ENCODE measurements around the gene TPD52L2.

TPD52L2 gene

GRCh38 chr20:63890616-63891015 is 25.5 kb downstream of the TPD52L2 start:
- H3K27ac Mint-ChIP-seq: no peak overlapping the region
- H3K27me3 Mint-ChIP-seq: no peaks in the 10 kb centered on the region
- peaks cover 8% of the 10 kb centered on the region for H3K4me1 Mint-ChIP-seq (ENCODE audit: low read depth)
- no peak overlapping the region for H3K4me3 Mint-ChIP-seq
- H3K36me3 Mint-ChIP-seq (ENCODE audit: low read depth): peaks cover 24% of the 10 kb centered on the region
- H3K9me3 Mint-ChIP-seq: no peaks in the 10 kb centered on the region

GRCh38 chr20:63891061-63892002 is 26.3 kb downstream of the TPD52L2 start:
- Mint-ChIP-seq H3K36me3 (ENCODE audit: low read depth) (peaks cover 29% of the 10 kb centered on the region), H3K4me1 (ENCODE audit: low read depth) (peaks cover 16% of the 10 kb centered on the region), H3K27ac (no peak overlapping the region), H3K4me3 (no peak overlapping the region), H3K27me3 (no peaks in the 10 kb centered on the region), H3K9me3 (no peaks in the 10 kb centered on the region)

GRCh38 chr20:63892402-63892801 is 27.3 kb downstream of the TPD52L2 start:
- Mint-ChIP-seq H3K36me3 (ENCODE audit: low read depth) (peaks cover 29% of the 10 kb centered on the region), H3K9me3 (no peaks in the 10 kb centered on the region), H3K27me3 (no peaks in the 10 kb centered on the region), H3K4me3 (no peak overlapping the region), H3K27ac (no peak overlapping the region), H3K4me1 (ENCODE audit: low read depth) (peaks cover 24% of the 10 kb centered on the region)

GRCh38 chr20:63893999-63894357 is 28.9 kb downstream of the TPD52L2 start:
- Mint-ChIP-seq H3K27ac (peak overlapping the region; percentile 73), H3K36me3 (ENCODE audit: low read depth) (peaks cover 37% of the 10 kb centered on the region), H3K27me3 (no peaks in the 10 kb centered on the region), H3K4me3 (peak overlapping the region; percentile 82), H3K9me3 (no peaks in the 10 kb centered on the region), H3K4me1 (ENCODE audit: low read depth) (peaks cover 38% of the 10 kb centered on the region)

- no peaks in the 10 kb centered on the region for H3K9me3 Mint-ChIP-seq
- peaks cover 35% of the 10 kb centered on the region for H3K36me3 Mint-ChIP-seq (ENCODE audit: low read depth)
- H3K27me3 Mint-ChIP-seq: no peaks in the 10 kb centered on the region
- peak within 1 kb of the TSS; percentile 91 for H3K27ac Mint-ChIP-seq
- peak within 1 kb of the TSS; percentile 92 for H3K4me3 Mint-ChIP-seq
- peaks cover 44% of the 10 kb centered on the region for H3K4me1 Mint-ChIP-seq (ENCODE audit: low read depth)
Observed at GRCh38 chr20:63894358-63895201, 29.5 kb downstream of the TPD52L2 start, which contains the start of gene DNAJC5. Gene DNAJC5 (plus strand): TSS chr20:63895126. CDS start chr20:63928346, 33,220 bp downstream.

GRCh38 chr20:63895202-63895951 is 30.3 kb downstream of the TPD52L2 start:
- Mint-ChIP-seq H3K9me3 (no peaks in the 10 kb centered on the region), H3K4me3 (peak overlapping the region; percentile 92), H3K36me3 (ENCODE audit: low read depth) (peaks cover 28% of the 10 kb centered on the region), H3K27ac (peak overlapping the region; percentile 91), H3K4me1 (ENCODE audit: low read depth) (peaks cover 48% of the 10 kb centered on the region), H3K27me3 (no peaks in the 10 kb centered on the region)

GRCh38 chr20:63895952-63896263 is 30.8 kb downstream of the TPD52L2 start:
- H3K36me3 Mint-ChIP-seq (ENCODE audit: low read depth): peaks cover 33% of the 10 kb centered on the region
- no peaks in the 10 kb centered on the region for H3K9me3 Mint-ChIP-seq
- H3K27me3 Mint-ChIP-seq: no peaks in the 10 kb centered on the region
- H3K27ac Mint-ChIP-seq: peak overlapping the region; percentile 91
- H3K4me1 Mint-ChIP-seq (ENCODE audit: low read depth): peaks cover 54% of the 10 kb centered on the region
- H3K4me3 Mint-ChIP-seq: peak overlapping the region; percentile 92

- Mint-ChIP-seq H3K9me3 (no peaks in the 10 kb centered on the region), H3K4me3 (peak overlapping the region; percentile 92), H3K27ac (peak overlapping the region; percentile 91), H3K27me3 (no peaks in the 10 kb centered on the region), H3K4me1 (ENCODE audit: low read depth) (peaks cover 59% of the 10 kb centered on the region), H3K36me3 (ENCODE audit: low read depth) (peaks cover 36% of the 10 kb centered on the region)
Observed at GRCh38 chr20:63896264-63897105, 31.4 kb downstream of the TPD52L2 start.

- H3K36me3 Mint-ChIP-seq (ENCODE audit: low read depth): peaks cover 40% of the 10 kb centered on the region
- peaks cover 71% of the 10 kb centered on the region for H3K4me1 Mint-ChIP-seq (ENCODE audit: low read depth)
Observed at GRCh38 chr20:63897978-63898561, 33.0 kb downstream of the TPD52L2 start.

GRCh38 chr20:63898882-63899558 is 34.0 kb downstream of the TPD52L2 start:
- Mint-ChIP-seq H3K27ac (no peak overlapping the region), H3K9me3 (no peaks in the 10 kb centered on the region), H3K27me3 (no peaks in the 10 kb centered on the region), H3K4me1 (ENCODE audit: low read depth) (peaks cover 72% of the 10 kb centered on the region), H3K36me3 (ENCODE audit: low read depth) (peaks cover 40% of the 10 kb centered on the region), H3K4me3 (no peak overlapping the region)

More at GRCh38 chr20:63897978-63898561, 33.0 kb downstream of the TPD52L2 start:
- Mint-ChIP-seq H3K27me3 (no peaks in the 10 kb centered on the region), H3K27ac (peak overlapping the region; percentile 24), H3K9me3 (no peaks in the 10 kb centered on the region), H3K4me3 (no peak overlapping the region)

GRCh38 chr20:63900413-63900812 is 35.3 kb downstream of the TPD52L2 start:
- Mint-ChIP-seq H3K4me1 (ENCODE audit: low read depth) (peaks cover 71% of the 10 kb centered on the region), H3K27me3 (no peaks in the 10 kb centered on the region), H3K9me3 (no peaks in the 10 kb centered on the region), H3K4me3 (no peak overlapping the region), H3K36me3 (ENCODE audit: low read depth) (peaks cover 40% of the 10 kb centered on the region), H3K27ac (no peak overlapping the region)

- no peaks in the 10 kb centered on the region for H3K9me3 Mint-ChIP-seq
- peaks cover 17% of the 10 kb centered on the region for H3K36me3 Mint-ChIP-seq (ENCODE audit: low read depth)
- no peak overlapping the region for H3K4me3 Mint-ChIP-seq
- H3K27me3 Mint-ChIP-seq: no peaks in the 10 kb centered on the region
- H3K27ac Mint-ChIP-seq: no peak overlapping the region
- H3K4me1 Mint-ChIP-seq (ENCODE audit: low read depth): peaks cover 49% of the 10 kb centered on the region
Observed at GRCh38 chr20:63903796-63904561, 38.9 kb downstream of the TPD52L2 start.
